Retina (tissue), 1 donor: Measurements from ENCODE around the gene PPAT.

Experiments used
- DNase-seq: peaks from one replicate; pipeline ENCODE4 v3.0.0-alpha.2; 2016

PPAT gene

DNA sequence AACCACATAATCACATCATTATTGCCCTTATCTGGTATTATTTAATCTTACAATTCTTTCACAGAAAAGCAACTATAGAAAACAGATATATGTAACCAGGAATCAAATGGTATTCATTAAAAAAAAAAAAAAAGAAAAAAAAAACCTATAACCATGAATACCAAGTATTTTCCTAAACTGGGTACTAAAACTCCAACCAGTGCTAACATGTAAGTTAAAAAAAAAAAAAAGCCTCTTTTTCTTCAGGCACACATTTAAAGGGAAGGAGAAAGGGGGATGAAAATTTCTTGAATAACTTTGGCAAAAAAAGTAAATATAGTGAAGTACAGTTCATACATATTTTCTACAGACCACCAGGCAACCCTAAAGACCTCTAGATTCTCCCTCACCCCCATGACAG, 2.1 kb downstream of the PPAT start:
- no peak for DNase-seq

DNA sequence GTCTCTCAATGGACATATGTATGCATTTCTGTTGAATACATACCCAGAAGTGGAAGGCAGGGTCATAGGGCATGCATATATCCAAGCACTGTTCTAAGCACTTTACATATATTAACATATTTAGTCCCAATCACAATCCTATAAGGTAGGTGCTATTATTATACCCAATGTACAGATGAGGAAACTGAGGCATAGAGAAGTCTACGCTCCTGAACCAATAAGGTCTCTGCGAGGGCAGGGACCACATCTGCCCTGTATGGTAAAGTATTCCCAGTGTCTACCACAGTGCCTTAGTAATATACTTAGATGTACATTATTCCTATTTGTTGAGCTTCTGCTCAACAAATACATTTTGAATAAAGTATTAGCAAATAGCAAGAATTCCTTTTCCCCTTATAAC, 5.2 kb downstream of the PPAT start:
- DNase-seq: no peak

DNA sequence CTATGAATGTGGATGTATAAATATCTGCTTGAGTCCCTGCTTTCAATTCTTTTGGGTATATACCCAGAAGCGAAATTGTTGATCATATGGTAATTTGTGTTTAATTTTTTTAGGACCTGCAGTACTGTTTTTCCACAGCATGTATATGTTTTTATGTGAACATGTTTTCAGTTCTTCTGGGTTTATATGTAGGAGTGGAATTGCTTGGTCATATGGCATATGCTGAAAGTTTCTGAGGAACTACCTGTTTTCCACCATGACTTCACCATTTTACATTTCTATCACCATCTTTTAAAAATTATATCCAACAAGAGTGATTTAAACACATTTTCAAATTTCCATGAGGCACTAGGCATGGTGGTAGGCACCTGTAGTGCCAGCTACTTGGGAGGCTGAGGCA, 8.2 kb downstream of the PPAT start:
- DNase-seq: no peak

DNA sequence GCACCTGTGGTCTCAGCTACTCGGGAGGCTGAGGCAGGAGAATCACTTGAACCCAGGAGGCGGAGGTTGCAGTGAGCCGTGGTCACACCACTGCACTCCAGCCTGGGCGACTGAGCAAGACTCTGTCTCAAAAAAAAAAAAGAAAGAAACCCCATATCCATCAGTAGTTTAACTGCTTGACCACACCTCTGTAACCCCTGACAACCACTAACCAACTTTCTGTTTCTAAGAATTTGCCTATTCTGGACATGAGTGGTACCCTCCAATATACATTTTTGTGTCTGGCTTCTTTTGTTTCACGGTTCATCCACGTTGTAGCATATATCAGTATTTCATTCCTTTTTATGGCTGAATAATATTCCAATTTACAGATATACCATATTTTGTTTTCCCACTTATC, 9.1 kb downstream of the PPAT start:
- no peak for DNase-seq

DNA sequence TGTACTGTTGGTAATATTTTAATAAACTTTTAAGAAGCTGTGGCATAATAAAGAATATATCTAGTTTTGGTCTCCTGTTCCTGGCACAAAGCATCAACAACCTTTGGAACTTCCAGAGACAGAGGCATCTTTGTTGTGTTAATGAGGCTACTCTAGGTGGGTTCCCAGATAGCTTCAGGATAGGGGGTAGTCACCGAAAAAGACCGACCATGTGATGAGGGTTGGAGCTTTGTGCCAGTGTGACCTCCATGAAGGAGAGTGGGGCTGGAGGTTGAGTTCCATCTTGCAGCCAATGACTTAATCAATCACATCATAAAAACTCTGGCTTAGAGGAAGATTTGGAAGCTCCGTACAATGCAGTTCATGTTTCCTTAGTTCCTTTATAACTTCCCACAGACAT, 9.9 kb downstream of the PPAT start:
- DNase-seq: no peak

DNA sequence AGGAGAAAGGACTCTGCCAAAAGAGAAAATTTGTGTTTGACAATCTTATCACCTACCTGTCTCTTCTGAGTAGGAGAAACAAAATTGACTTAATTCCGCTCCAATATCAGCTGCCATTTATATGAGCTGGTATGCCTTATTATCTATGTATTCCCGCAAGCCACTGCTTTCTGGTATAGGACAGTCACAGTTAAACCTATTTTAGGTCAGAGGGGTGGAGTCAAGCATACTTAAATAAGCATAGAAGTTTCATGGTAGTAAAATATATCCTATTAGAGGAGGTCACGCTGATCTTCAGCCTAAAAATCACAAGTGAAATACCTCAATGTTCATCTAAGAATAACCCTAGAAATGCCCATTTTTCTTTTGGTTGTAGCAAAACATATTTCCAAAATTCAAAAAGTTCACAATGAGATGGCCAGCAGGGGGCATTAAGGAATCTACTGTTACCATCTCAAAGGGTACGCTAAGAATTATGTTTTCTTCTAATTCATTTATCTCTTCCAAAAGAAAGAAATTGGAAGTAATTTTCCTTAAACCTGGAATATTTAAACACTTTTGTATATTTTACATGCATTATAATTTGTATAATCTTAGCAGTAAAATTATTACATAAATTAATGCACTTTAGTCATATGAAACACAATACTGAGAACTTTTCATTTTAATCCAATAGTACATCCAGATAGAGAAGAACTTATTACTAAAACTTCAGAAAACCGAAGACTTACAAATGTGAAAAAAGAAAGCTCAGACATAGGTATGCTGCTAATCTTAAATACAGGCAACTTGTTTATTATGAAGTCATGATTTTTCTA, 10.5 kb downstream of the PPAT start:
- DNase-seq: no peak

DNA sequence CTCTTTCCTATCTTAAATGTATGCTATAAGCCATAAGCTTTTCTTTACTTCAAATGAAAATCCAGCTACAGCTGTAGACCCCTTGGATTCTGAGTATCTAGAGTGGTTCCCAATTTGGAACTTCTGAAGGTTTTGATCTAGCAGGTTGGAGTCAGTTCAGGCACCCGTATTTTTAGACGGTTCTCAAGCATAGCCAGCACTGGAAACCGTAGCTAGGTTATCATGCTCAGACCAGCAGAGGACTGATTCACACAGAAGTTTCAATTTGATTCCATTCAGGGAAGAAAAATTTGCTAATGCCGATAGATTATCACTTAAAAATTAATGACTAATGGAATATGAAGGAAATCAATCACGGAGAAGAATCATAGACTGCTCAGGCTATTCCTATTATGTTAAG, 11.2 kb downstream of the PPAT start:
- DNase-seq: no peak

DNA sequence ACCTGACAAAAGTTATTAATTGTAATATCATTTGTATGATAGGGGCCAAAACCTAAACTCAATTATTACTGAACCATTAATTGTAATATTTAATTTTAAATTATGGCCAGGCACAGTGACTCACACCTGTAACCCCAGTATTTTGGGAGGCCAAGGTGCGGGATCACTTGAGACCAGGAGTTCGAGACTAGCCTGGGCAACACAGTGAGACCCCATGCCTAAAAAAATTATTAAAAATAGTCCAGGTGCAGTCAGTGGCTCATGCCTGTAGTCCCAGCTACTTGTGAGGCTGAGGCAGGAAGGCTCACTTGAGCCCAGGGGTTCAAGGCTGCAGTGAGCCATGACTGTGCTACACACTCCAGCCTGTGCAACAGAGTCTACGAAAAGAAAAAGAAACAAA, 18.0 kb downstream of the PPAT start:
- DNase-seq: no peak

DNA sequence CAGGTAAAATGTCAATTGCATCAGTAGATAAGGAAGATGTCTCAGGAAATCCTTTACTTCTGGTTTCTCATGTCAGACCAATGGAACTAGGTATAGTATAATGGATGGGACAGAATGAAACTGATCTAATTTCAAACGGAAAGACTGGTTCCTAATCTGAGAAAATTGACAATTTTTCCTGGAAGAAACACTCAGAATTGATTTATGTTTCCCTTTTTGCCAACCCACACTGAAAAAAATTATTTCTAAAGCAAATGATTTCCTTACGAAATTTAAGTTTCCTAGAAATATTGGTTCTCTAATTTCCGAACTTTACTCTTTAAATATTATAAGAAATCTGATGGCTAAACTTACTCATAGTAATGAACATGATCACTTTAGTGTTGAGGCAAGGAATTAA, 19.1 kb downstream of the PPAT start:
- DNase-seq: no peak

DNA sequence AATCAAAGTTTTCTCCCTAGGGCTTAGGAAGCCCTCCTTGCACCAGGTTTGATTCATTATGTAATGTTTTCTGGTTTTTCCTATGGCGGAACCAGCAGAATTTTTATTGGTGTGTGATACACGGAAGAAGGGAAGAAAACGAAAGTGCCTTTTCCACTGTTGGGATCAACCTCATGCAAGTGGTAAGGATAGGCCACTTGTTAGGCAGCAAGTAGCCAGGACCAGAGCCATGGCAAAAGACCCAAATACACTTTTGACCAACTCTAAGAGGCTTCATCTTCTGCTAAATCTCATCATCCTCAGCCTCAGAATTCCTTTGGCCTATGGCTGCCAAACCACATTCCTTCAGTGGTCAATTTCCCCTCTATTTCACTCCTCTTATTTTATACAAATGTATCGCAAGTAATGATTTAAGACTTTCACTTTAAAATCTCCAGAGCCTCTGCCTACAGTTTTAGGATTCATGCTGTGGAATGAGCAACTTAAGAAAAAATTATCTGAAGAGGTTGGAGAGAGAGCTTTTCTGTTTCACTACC, 21.2 kb downstream of the PPAT start:
- DNase-seq: no peak

DNA sequence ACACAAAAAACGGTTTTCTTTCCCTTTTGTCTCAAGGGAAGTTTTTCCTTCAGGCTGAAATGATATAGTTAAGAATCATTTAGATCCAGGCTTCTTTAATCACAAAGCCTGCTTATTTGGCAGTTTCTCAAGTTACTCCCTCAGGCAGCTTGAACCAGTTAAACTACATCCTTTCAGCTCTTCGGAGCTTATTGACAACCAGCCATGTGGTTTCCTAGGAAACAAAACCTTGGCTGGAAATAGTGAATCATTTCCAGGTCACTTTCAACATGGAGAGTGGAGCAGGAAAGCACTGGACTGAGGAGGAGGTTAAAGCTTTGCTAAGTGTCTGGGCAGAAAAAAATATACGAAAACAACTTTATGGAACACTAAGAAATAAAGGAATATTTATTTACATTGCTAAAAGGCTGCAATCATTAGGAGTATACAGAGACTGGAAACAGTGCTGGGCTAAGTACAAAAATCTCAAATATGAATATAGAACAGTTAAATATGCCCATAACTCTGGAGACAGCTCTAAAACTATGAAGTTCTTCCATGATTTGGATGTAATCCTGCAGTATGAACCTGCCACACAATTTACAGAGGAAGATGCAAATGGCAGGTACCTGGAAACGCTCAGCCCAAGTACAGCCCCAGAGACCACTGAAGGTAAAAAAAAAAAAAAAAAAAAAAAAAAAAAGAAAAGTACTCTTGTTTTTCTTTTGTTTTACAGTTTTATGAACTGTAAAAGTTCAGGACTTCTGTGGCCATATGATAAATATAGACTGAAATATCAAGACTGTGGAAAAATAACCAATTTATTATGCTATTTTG, 25.0 kb downstream of the PPAT start:
- peak; percentile 67 for DNase-seq

DNA sequence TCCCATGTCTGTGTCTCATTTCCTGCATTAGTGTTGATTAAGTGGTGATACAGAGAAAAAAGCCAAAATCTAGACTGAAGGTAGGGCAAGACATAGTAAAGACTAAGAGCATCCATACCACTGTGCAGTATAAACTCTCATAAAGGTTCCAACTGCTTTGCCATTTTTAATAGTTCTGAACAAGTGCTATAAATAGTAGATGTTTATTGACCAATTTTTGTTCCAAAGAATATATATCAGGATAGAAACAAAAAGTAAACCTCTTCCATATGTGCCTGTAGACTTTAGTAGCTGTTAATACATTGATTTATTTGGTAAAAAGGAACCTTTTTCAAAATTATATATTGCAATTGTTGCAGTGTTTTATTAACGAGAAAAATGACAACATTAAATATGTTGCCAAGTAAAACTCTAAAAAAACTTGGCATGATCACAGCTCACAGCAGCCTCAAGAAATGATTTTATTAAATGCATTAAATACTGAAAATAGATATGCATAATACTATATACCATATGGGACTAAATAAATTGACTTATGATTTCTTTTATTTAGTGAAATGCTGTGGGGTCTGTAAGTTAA, 25.8 kb downstream of the PPAT start:
- DNase-seq: no peak

DNA sequence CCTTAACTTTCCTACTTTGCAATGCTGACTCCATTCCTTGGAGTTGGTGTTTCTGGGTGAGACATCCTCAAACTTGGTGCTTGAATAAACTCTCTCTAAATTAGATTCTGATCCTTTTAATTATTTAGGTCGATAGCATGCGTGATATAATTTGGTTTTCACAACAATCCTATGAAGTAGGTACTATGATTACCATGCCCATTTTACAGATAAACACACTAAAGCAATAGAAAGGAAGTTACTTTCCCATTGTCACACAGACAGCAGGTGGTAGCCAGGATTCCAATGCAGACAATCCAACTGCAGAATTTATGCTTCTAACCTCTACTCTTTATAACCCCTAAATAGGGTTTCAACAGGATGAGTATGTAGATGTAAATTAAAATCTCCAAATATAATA, 26.4 kb downstream of the PPAT start:
- no peak for DNase-seq

DNA sequence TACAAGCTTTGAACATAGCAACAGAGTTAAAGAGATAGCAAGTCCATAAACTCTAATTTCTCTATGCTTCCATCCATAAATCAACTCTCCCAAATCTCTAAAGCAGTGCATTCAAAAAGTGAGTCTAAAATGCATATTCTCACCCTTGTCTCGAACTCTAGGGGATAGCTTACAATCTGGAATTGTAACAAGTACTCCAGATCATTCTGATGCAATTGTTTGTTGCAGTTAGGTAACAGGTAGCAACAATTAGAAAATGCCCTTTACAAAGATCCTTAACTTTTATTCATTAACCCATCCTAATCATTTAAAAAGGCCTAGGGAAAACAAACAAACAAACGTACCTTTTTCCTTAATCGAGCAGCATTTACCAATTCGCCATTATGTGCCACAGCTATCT, 29.3 kb downstream of the PPAT start:
- no peak for DNase-seq

DNA sequence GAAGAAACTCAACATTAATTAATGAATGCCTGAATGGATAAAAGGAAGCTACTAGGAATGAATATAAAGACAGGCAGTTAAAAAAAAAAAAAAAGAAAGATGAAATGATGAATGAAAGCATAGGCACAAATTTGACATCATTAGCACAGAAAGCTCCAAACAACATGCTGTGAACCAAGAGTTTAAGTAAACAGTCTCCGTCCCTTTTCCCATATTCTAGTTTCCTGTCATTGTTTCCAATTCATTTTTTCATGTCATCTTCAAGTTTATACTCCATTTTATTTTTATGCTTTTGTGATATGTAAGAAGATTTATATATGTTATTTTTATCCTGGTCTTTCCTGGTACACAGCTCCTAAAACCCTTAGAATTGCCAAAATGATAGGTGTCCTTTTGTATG, 30.4 kb downstream of the PPAT start:
- DNase-seq: no peak

DNA sequence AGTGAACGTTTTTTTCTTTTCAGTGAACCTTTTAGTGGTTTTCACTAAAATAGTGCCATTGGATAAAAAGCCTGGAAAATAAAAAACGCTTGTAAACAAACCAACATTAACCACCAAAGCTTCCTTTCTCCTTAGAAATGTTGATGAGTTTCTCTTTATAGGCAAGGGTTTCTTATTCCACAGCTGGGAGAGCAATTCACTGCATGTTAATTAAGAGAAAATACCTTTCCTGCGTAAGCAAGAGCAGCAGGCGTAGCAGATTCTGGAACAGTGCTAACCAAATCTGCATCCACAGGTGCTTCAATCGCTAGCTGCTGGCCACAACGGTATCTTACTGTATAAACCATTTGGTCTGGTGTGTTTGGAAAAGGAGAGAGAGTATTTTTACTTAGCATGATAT, 34.9 kb downstream of the PPAT start:
- no peak for DNase-seq

DNA sequence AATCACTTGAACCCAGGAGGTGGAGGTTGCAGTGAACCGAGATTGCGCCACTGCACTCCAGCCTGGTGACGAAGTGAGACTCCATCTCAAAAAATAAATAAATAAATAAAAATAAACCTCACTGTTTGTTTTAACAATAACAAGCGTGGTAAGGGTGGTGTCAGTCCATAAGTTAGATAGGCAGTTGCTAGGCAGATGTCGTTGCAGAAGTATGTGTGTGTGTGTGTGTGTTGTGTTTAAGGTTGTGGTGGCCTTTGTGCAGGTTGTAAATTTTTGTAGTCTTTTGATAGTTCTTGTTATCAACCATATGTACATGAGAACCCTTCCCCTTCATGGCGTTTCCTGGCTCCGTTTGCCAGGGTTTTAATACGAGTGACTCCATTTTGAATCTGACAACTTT, 44.1 kb downstream of the PPAT start:
- no peak for DNase-seq

DNA sequence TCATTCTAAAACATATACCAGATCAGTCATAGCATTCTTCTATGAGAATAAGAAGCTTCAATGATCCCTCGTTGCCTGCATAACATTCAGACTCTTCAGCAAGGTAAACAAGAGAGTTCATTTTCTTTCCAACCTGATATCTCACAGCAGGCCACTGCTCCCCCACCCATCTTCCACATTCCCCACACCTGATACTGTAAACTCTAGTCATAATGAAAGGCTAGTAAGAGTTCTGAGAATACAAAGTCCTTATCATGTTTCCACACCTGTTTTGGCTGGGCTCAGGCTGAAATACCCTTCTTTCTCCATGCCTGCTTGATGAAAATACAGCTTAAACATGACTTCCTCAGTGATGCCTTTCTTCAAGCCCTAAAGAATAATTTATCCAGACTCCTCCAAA, 45.9 kb downstream of the PPAT start:
- DNase-seq: no peak

DNA sequence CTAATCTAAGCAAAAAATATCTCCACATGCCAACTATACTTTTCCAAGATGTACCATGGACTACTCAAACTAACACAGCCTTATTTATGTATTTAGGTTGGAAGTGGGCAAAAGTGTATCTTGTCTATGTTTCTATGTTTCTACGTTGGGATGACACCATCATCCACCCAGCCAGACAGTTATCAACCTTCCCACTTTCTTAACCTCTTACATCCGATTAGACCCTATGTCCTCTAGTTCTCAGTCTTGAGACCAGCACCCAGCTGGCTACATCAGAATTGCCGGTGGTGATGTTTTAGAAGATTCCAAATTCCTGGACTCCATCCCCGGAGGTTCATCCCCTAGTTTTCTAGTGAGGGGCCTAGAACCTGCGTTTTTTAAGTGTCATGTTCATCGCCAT, 47.1 kb downstream of the PPAT start:
- no peak for DNase-seq

DNA sequence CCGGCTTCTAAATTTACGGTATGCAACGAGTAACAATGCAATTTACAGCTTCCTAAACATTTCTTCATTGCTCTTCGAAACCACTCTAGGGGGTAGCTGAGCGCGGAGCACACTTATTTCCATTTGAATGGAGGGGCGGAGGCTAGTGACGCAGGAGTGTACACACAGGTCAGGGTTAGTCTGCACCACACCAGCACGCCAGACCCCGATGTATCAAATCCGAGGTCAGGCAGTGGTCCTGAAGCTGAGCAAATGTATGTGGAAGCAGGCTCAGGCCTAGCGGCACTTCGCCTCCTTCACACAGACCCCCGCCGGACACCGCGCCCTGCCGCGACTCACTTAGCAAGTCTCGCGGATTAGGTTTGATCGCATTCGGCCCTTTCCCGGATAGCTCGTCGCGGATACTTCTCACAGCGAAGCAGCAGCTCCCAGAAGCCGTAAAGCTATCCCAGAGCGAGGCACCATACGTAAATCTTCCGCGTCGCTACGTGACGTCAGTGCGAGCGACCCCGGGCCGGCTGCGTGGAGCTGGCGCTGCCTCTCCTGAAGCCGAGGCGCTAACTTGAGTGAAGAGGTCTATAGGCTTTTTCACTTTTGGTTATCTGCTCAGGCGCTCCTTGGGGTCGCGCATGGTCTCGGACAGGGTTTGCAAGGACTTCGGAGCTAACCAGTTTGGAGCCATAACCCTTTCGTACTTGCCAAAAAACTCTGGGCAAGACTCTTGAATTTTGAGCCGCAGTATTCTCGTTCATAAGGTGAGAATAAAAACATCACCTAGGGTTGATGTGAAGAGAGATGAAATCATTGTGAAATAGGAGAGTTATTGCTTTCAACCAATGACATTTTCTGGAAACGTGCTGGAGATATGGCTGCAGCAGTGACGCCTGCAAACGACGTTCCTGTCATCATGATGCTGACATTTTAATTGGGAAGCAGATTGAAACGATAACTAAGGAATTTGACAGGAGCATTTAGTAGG, 48.1 kb downstream of the PPAT start, which contains the start of gene AASDH:
Gene AASDH, minus strand, starts transcription at position 469 of the 979 bp plus-strand sequence. CDS start 3,192 bp downstream, outside the sequence.
- peak; percentile 99 for DNase-seq

DNA sequence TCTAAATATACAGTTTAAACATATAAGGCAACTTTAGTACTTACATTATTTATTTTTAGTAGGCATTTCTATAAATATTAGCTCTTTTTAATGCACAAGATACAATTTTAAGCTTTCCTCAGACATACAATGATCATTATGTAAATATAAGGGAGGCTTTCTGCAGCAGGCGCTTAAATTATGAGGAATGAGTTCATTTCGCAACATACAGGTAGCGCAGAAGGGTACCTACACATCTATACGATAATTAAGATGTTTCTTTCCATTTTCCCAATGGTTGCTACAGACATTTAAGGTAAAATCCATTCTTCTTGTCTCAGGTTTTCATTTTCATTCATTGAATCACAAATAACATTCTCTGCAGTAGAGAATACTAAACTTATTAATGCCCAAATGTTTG, 49.3 kb downstream of the PPAT start:
- DNase-seq: no peak

DNA sequence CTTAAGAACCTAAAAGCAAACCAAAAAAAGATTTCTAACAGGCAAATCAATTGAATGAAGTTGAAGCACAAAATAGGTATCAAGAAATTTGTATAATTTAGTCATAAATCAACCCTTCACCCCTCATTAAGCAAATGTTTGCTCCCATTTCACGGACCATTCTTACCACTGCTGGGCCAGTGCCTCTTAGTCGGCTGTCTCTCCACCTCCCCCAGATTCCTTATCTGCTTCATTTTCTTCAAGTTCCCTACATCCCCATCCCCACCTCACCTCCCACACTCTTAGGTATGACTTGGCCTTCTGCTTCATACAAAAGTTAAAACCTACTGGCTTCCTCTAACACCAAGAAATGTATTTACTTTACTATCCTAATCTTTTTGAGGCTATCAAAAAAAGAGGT, 60.0 kb downstream of the PPAT start:
- DNase-seq: no peak
